GM12878 (cell line): ENCODE data around the gene ACACA.

Source experiments
- BCL3 ChIP-seq: IDR thresholded peaks from 2 replicates; pipeline ENCODE4 v1.6.1; 2011; ENCODE audit warnings: borderline replicate concordance, low read depth, mild to moderate bottlenecking, moderate library complexity, low read length; ENCODE audit not compliant: insufficient read depth, poor library complexity, severe bottlenecking
- BRCA1 ChIP-seq: IDR thresholded peaks from 2 replicates; pipeline ENCODE4 v1.6.1; 2011; ENCODE audit warnings: low read depth, low read length, improper control_type of control experiment
- CEBPB ChIP-seq, 2 experiments: fragments of 150-350 bp in 1 of 2; IDR thresholded peaks; 2 replicates each; pipeline ENCODE4 v1.6.1; 2012 to 2014; ENCODE audit warnings: low read depth in 2 of 2, low read length in 2 of 2, borderline replicate concordance in 1 of 2, inconsistent platforms in 1 of 2
- CHD1 ChIP-seq: IDR thresholded peaks from 2 replicates; pipeline ENCODE4 v1.6.1; 2012; ENCODE audit warnings: low read depth, low read length, improper control_type of control experiment
- CTCF ChIP-seq, 3 experiments: IDR thresholded peaks in 2 of 3; conservative IDR thresholded peaks in 1 of 3; 2 replicates each; pipeline ENCODE4 v1.5.1; 2011; ENCODE audit warnings: low read depth in 3 of 3, low read length in 3 of 3, mild to moderate bottlenecking in 3 of 3, control low read depth in 2 of 3, moderate library complexity in 2 of 3, inconsistent platforms in 1 of 3, mixed read lengths in 1 of 3; ENCODE audit not compliant: control insufficient read depth in 2 of 3, insufficient read depth in 1 of 3; ENCODE audit errors: extremely low read depth in 1 of 3
- EZH2 ChIP-seq: IDR thresholded peaks from 2 replicates; pipeline ENCODE4 v1.6.1; 2012; ENCODE audit warnings: low read depth, mild to moderate bottlenecking, control low read depth, inconsistent platforms, low read length, borderline replicate concordance; ENCODE audit not compliant: control insufficient read depth
- PAX5 ChIP-seq: IDR thresholded peaks from 2 replicates; pipeline ENCODE4 v1.6.1; 2011; ENCODE audit warnings: low read depth, low read length, borderline replicate concordance
- SIX5 ChIP-seq: IDR thresholded peaks from 2 replicates; pipeline ENCODE4 v1.6.1; 2011; ENCODE audit warnings: mild to moderate bottlenecking, low read depth, low read length, moderate library complexity; ENCODE audit not compliant: severe bottlenecking

- no peak for TF ChIP-seq CTCF (IDR thresholded peaks at IDR 0.05 in 2 of 3, conservative IDR thresholded peaks at IDR 0.05 in 1 of 3; ENCODE audit: control insufficient read depth in 2 of 3, extremely low read depth in 1 of 3, insufficient read depth in 1 of 3, low read depth in 3 of 3, low read length in 3 of 3)
- TF ChIP-seq SIX5: no peak
- TF ChIP-seq CEBPB (IDR thresholded peaks at IDR 0.05; ENCODE audit: borderline replicate concordance in 1 of 2, low read depth in 2 of 2, low read length in 2 of 2): no peak
- TF ChIP-seq BRCA1: no peak
- no peak for TF ChIP-seq PAX5
- no peak for TF ChIP-seq EZH2
- TF ChIP-seq BCL3: no peak
- TF ChIP-seq CHD1: no peak
Observed at GRCh38 chr17:37056622-37057021, 350.0 kb downstream of the ACACA start.
